Esophagus muscularis mucosa (tissue), 4 donors: ENCODE data around the gene RPS2. TPM values are rescaled to one million over a fixed set of nuclear protein-coding genes. Genes with fewer than 3 reads are reported as not detected.

Experiments used
- DNase-seq: peaks from one replicate; pipeline ENCODE4 v3.0.0-alpha.2; 2017; ENCODE audit errors: extremely low spot score
- H3K27ac ChIP-seq, 4 donors: fragments of 200-600 bp; sonication (generic); replicated peaks in 1 of 4; 1 replicate in 3 of 4; 2 replicates in 1 of 4; pipeline ENCODE4 v1.5.1; 2016 to 2019; ENCODE audit warnings: mild to moderate bottlenecking in 1 of 4
- H3K27me3 ChIP-seq, 4 donors: fragments of 200-600 bp; sonication (generic); one replicate each; pipeline versions ENCODE4 v1.5.1 to v1.6.0; 2016 to 2019
- H3K36me3 ChIP-seq, 4 donors: fragments of 200-600 bp; sonication (generic); one replicate each; pipeline ENCODE4 v1.5.1; 2016 to 2019
- H3K4me1 ChIP-seq, 4 donors: fragments of 200-600 bp; sonication (generic); one replicate each; pipeline ENCODE4 v1.5.1; 2016 to 2019
- H3K4me3 ChIP-seq, 4 donors: fragments of 200-600 bp; sonication (generic); 1 replicate in 2 of 4; 2 replicates in 2 of 4; pipeline ENCODE4 v1.5.1; 2016 to 2019; ENCODE audit warnings: mild to moderate bottlenecking in 4 of 4, moderate library complexity in 1 of 4
- H3K9me3 ChIP-seq, 4 donors: fragments of 200-600 bp; sonication (generic); 1 replicate in 3 of 4; 2 replicates in 1 of 4; pipeline ENCODE4 v1.5.1; 2016 to 2019
- EP300 ChIP-seq: sonication (generic); formaldehyde crosslinking; IDR thresholded peaks from one replicate; pipeline ENCODE4 v1.6.1; 2017; ENCODE audit warnings: antibody characterized with exemption
- POLR2A ChIP-seq: fragments of 450-650 bp; IDR thresholded peaks from one replicate; pipeline ENCODE4 v1.6.1; 2017; ENCODE audit warnings: antibody characterized with exemption, moderate library complexity, mild to moderate bottlenecking, low read depth
- POLR2AphosphoS5 ChIP-seq, 2 donors: sonication (generic); formaldehyde crosslinking; IDR thresholded peaks; one replicate each; pipeline ENCODE4 v1.6.1; 2017; ENCODE audit warnings: antibody characterized with exemption in 2 of 2
- WGBS: methylation state at CpG from one replicate; pipeline ENCODE4 v1.1.5; 2018; 5-methylcytosine and 5-hydroxymethylcytosine counted together
- intact Hi-C: fragments of 100-400 bp; cut with DNase I; formaldehyde crosslinking; loops from one replicate; pipeline ENCODE4 v1.15.1; 2023
- total RNA-seq, 4 donors: library from RNA; depleted of rRNA; stranded (reverse); fragments of >200 nt; gene quantifications; one replicate each; pipeline versions ENCODE4 v1.1.0 to v1.2.1, GENCODE V29; 2016
- TF ChIP-seq, protein P1 (sequence below), 3 experiments: fragments of 200-600 bp in 2 of 3; fragments of 450-650 bp in 1 of 3; sonication (generic) in 2 of 3; IDR thresholded peaks; one replicate each; pipeline ENCODE4 v1.5.1; 2017 to 2019; ENCODE audit warnings: antibody characterized with exemption in 3 of 3, mild to moderate bottlenecking in 2 of 3, moderate library complexity in 1 of 3

RPS2 gene
- total RNA-seq, 4 donors from 2014 or later: 1,144 to 2,342 (median 1,414) TPM

DNA sequence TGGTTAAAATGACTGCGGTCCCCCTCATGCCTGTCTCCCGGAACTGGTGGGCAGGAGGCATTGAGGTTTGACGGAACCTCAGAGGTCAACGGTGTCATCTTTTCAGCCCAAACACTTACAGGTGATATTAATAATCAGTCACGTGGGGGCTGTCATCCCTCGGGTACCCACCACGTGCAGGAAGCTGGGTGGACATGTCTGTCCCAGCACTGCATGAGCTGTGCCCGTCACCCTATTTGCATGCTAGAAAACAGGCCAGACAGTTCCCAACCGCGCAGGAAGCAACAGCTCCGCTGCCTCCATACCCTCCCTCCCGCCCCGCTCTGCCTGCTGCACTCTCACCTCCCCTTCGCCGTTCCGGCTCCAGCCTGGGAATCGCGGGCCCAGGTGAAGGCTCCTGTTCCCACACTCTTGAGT, 26.5 kb upstream of the RPS2 start:
- Histone ChIP-seq H3K9me3 (no peaks in the 10 kb centered on the region), H3K27me3 (peaks cover 3 to 48% (median 32%) of the 10 kb centered on the region in 4 donors), H3K4me3 (peak overlapping the region; percentile 45 to 61 (median 48)), H3K4me1 (peaks cover 26 to 43% (median 38%) of the 10 kb centered on the region in 4 donors), H3K27ac (no peak overlapping the region), H3K36me3 (peaks cover 5 to 16% (median 14%) of the 10 kb centered on the region in 4 donors)
- WGBS: 16% methylated on average over 8 of the region's 18 CpGs
- intact Hi-C loops: no loop called here
- TF ChIP-seq, protein P1, sequence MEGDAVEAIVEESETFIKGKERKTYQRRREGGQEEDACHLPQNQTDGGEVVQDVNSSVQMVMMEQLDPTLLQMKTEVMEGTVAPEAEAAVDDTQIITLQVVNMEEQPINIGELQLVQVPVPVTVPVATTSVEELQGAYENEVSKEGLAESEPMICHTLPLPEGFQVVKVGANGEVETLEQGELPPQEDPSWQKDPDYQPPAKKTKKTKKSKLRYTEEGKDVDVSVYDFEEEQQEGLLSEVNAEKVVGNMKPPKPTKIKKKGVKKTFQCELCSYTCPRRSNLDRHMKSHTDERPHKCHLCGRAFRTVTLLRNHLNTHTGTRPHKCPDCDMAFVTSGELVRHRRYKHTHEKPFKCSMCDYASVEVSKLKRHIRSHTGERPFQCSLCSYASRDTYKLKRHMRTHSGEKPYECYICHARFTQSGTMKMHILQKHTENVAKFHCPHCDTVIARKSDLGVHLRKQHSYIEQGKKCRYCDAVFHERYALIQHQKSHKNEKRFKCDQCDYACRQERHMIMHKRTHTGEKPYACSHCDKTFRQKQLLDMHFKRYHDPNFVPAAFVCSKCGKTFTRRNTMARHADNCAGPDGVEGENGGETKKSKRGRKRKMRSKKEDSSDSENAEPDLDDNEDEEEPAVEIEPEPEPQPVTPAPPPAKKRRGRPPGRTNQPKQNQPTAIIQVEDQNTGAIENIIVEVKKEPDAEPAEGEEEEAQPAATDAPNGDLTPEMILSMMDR (IDR thresholded peaks at IDR 0.05): no peak
- no peak for TF ChIP-seq POLR2A
- TF ChIP-seq POLR2AphosphoS5 (IDR thresholded peaks at IDR 0.05): no peak
- no peak for TF ChIP-seq EP300
- no peak for DNase-seq

DNA sequence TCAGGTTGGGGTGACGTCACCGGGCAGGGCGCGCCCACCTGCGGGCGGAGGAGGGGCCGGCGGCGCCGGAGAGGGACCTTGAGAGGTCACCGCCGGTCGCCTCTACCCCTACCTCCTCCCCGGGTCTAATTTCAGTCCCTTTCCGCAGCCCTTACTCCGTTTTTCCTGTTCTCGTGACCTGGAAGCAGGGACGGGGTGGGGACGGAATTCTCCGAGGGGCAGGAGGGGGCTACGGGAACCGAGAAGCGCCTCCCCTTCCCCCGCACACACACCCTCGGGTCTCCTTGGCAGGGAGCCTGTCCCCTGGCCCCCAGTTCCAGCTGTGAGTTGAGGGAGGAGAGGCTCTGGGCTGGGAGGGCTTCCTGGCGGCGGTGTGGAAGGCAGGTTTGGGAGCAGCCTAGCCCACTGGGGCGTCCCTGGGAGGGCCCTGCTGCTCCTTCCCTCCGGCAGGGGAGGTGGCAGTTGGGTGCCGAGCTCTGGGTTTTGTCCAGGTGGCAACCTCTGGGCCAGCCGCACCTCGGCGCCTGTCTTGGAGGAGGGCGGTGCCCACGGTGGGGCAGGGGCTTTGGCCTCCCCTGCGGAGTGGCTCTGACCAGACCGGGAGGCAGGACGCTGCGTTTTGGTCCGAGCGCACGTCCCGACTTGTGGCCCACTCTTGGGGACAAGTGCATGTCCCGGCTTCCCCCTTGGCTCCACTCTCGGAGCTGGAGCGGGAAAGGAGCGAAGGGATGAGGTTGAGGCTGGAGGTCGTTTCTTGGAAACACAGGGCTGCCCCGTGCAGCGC, 25.9 kb upstream of the RPS2 start:
- Histone ChIP-seq H3K27ac (no peak overlapping the region), H3K4me1 (peaks cover 28 to 49% (median 43%) of the 10 kb centered on the region in 4 donors), H3K9me3 (no peaks in the 10 kb centered on the region), H3K4me3 (peak overlapping the region; percentile 5 to 51 (median 22)), H3K36me3 (peaks cover 11 to 22% (median 20%) of the 10 kb centered on the region in 4 donors), H3K27me3 (peaks cover 3 to 48% (median 32%) of the 10 kb centered on the region in 4 donors)
- no peak for DNase-seq
- 0% methylated on average over 20 of the region's 50 CpGs for WGBS
- intact Hi-C loops: no loop called here
- TF ChIP-seq, protein P1 (IDR thresholded peaks at IDR 0.05): no peak
- no peak for TF ChIP-seq EP300
- no peak for TF ChIP-seq POLR2A
- TF ChIP-seq POLR2AphosphoS5 (IDR thresholded peaks at IDR 0.05): no peak

DNA sequence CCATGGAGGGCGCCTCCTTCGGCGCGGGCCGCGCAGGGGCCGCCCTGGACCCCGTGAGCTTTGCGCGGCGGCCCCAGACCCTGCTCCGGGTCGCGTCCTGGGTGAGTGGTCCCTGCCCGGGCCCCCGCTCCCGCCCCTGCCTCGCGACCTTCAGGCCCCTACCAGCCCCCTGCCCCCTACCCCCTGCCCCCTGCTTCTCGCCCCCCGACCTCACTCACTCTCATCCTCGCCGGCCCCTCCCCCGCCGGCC, 25.4 kb upstream of the RPS2 start:
- Histone ChIP-seq H3K9me3 (no peaks in the 10 kb centered on the region), H3K27ac (no peak overlapping the region), H3K4me3 (peak overlapping the region in 3 of 4 donors; percentile 20 to 51 (median 24)), H3K36me3 (peaks cover 11 to 27% (median 23%) of the 10 kb centered on the region in 4 donors), H3K4me1 (peaks cover 33 to 54% (median 48%) of the 10 kb centered on the region in 4 donors), H3K27me3 (peaks cover 3 to 48% (median 32%) of the 10 kb centered on the region in 4 donors)
- WGBS: under 1% methylated on average over 17 of the region's 25 CpGs
- DNase-seq: no peak
- intact Hi-C loops: no loop called here
- TF ChIP-seq, protein P1 (IDR thresholded peaks at IDR 0.05): no peak
- no peak for TF ChIP-seq POLR2AphosphoS5 (IDR thresholded peaks at IDR 0.05)
- TF ChIP-seq EP300: no peak
- no peak for TF ChIP-seq POLR2A

DNA sequence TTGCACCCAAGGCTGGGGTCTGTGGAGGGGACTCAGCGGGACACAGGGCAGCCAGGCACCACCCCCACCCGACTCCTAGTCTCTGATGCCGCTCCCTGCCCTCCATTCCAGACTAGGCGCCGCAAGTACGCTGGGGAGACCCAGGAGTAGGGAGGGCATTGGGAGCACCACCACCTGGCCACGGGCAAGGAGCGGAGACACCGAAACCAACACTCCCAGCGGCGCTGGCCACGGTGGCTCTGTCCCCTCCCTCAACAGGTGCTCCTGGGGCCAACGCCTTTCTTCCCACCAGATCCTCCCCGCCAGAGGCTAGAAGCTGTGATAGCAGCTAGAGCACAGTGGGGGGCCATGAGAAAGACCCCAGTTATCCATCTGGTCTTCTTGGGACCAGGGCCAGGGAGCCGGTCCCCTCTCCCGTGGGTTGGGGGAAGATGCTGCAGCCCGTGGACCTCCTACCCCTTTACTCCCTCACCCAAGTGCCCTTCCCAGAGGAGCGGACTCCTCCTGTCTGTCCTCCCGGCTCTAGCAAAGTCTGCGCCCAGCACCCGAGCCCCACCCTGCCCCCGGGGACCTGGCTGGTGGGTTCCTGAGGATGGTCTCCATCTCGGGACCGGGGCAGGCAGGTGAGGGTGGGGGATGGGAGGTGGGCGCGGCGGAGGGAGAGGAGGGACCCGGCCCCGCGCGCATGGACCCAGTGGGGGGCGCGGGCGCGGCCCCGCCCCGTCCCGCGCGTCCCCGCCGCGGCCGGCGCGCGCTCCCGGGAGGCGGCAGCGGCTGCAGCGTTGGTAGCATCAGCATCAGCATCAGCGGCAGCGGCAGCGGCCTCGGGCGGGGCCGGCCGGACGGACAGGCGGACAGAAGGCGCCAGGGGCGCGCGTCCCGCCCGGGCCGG, 24.8 kb upstream of the RPS2 start, which contains the start of gene SYNGR3:
TSS of gene SYNGR3 (plus strand) at position 762 of the 892 bp plus-strand sequence. CDS start 133 bp downstream, outside the sequence.
- H3K27me3 ChIP-seq: peaks cover 3 to 48% (median 32%) of the 10 kb centered on the region in 4 donors
- H3K9me3 ChIP-seq: no peaks in the 10 kb centered on the region
- TF ChIP-seq EP300 (no peak), POLR2A (no peak), POLR2AphosphoS5 (IDR thresholded peaks at IDR 0.05) (no peak)
- TF ChIP-seq, protein P1 (IDR thresholded peaks at IDR 0.05): no peak
- WGBS: 17% methylated on average over 2 of the region's 67 CpGs
- peaks cover 38 to 60% (median 53%) of the 10 kb centered on the region in 4 donors for H3K4me1 ChIP-seq
- intact Hi-C loops: no loop called here
- DNase-seq: no peak
- H3K4me3 ChIP-seq: peak within 1 kb of the TSS; percentile 5 to 51 (median 22)
- no peak within 1 kb of the TSS for H3K27ac ChIP-seq
- H3K36me3 ChIP-seq: peaks cover 11 to 30% (median 23%) of the 10 kb centered on the region in 4 donors
